ENCODE results near the gene ARHGAP33. TPM values are rescaled to one million over a fixed set of nuclear protein-coding genes. Genes with fewer than 3 reads are reported as not detected.

The ARHGAP33 gene
- total RNA-seq, 1 donor from 2014 or later, result 1.2 TPM

DNA sequence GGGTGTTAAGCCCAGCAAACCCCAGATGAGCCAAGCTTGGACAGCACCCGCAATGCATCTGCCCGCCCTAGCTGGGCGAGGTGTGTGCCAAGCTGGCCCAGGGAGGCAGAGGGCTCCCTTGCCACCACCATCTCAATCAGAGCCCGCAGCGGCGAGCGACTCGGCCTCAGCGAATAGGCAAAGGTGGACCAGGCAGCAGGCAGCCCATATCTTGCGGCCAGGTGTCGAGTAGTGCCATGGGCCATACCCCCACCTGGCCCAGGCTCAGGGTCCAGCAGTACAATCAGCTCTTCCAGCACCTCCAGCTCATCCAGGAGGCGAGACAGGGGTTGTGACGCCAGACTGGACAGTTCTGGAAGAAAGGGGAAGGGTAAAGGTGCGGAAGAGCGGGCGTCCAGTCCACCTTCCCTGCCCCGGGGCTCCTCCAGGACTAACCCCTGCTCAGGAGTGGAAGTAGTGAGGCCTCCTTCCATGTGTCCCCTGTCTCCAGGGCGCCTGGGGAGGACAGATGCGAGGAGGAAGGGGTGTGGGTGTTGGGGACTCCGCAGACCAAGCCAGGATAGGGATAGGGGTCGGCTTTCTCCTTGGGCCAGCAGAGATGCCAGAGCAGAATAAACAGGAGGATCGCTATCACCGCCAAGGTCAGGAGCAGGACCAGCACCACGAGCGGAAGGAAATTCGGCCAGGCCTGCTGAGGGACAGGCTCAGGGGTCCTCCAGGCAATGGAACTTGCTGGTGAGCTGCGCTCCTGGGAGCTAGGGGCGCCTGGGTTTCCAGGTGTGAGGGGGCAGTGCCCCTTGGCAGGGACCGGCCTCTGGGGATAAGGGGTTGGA, 35.9 kb upstream of the ARHGAP33 start:
- no peak for DNase-seq (ENCODE audit: low read depth in 2 of 2)

DNA sequence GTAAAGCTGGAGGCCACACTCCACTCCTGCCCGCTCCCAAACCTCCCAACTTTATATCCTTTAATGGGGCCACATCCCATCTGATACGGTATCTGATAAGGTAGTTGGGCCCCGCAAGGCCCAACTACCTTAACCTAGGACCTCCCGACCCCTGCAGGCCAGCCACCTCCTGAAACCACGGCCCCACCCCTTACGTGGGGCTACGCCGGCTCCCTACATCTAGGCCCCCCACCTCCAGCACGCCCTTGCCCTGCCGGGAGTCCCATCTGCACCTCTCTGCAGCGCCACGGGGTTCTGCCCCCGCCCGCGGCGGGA, 35.3 kb upstream of the ARHGAP33 start:
- DNase-seq (ENCODE audit: low read depth in 2 of 2), result no peak

DNA sequence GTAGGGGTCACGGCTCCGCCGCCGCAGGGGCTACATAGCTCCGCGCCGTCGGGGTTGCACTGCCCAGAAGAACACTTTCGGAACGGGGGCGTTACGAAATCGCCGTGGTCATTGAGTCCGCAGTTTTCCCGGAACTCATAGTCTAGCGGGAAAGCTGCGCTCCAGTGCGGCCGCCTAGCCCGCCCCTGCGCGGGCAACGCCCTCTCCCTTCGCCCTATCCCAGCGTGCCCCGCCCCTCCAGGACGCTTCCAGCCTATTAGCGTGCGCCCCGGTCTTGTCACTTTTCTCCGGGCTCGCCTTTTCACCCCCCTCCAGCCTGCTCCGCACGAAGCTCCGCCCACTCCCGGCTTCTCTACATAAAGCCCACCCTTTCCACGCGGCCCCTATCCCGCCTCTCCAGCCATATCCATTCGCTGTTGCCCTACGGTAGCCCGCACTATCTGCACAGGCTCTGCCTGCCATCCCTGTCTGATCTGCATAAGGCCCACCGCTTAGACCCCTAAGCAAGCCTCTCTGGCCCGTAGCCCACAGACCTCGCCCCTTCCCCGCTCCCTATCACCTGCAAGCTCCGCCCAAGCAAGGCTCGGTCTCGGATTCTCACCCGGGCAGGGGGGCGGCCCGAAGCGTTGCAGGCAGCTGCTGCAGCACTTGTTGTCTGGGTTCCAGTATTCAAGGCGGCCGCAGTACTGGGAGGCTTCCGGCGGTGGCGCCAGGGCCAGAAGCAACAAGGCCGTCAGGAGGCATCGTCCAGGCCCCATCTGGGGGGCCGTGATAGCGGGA, 34.8 kb upstream of the ARHGAP33 start:
- DNase-seq (ENCODE audit: low read depth in 2 of 2), result peak; percentile 95 to 97

DNA sequence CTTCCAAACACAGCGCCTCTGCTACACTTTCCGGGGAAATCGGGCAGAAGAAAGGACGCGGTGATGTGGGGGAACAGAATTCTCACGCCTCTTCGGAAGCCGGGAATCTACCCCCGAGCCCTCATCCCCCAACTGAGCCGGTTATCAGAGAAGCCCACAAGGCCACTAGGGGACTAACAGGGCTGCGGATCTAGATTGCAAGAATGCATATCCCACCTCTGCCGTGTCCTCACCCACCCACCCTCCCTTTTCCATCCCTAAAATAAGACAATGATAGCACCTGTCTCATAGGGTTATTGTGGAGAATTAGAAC, 34.2 kb upstream of the ARHGAP33 start:
- no peak for DNase-seq (ENCODE audit: low read depth in 2 of 2)

DNA sequence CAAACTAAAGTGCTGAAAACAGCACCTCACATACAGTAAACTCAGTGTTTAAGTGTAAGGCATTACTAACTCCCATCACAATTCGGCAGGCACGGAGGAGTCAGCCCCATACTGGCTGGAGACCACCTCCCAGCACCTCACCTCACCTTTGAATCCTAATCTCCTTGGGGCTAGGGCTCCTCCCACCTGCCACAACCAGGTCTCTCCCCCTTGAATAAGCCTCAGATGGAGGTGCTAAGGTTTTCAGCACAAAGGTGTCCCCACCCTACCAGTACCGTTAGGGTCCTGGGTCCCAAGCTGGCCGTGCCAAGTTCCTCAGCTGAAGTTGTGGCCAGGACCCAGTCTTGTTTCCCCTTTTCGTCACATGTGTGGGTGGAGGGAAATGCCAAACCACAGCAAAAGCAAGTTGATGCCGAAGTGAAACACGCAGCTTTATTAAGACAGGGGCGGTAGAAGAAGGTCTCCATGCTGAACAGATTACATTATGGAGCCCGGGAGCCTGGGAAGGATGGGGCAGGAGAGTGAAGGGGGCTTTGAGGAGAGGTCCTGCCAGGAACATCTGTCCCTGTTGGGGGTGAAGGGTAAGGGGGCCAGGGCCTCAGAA, 33.1 kb upstream of the ARHGAP33 start, which contains the start of gene IGFLR1:
Gene IGFLR1 (minus strand): TSS at position 332 of the 604 bp plus-strand sequence. CDS start 1,272 bp downstream, outside the sequence.
- DNase-seq (ENCODE audit: low read depth in 2 of 2), result no peak

DNA sequence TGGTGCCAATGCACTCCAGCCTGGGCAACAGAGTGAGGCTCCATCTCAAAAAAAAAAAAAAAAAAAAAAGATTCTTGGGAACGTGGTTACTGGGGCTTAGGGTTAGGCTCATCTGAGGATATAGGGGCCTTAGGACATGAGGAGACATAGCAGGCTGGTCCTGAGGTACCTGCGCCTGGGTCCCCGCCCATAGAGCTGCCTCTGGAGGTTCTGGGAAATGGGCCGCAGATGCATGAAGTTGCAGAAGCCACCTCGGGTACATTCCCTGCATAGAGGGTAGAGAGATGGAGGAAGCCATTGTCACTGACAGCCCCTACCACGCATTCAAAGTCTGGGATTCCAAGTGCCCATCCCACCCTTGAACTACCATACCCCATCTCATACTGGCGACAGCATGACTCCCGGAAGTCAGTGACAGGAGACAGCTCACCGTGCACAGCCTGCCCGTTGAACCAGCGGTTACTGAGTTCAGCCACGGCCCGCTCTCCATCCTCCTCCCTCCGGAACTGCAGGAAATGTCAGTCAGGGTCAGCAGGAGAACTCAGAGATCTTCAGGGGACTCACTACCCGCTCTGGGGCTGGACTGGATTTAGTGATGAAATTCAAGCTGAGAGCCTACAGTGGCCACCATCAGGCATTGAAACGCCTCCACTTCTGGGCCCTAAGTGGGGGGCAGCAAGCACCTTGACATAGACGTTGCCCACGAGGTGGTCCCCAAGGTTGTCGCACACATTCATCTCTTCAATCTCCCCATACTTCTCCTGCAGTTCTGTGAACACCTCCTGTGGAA, 31.5 kb upstream of the ARHGAP33 start:
- DNase-seq (ENCODE audit: low read depth in 2 of 2), result no peak

DNA sequence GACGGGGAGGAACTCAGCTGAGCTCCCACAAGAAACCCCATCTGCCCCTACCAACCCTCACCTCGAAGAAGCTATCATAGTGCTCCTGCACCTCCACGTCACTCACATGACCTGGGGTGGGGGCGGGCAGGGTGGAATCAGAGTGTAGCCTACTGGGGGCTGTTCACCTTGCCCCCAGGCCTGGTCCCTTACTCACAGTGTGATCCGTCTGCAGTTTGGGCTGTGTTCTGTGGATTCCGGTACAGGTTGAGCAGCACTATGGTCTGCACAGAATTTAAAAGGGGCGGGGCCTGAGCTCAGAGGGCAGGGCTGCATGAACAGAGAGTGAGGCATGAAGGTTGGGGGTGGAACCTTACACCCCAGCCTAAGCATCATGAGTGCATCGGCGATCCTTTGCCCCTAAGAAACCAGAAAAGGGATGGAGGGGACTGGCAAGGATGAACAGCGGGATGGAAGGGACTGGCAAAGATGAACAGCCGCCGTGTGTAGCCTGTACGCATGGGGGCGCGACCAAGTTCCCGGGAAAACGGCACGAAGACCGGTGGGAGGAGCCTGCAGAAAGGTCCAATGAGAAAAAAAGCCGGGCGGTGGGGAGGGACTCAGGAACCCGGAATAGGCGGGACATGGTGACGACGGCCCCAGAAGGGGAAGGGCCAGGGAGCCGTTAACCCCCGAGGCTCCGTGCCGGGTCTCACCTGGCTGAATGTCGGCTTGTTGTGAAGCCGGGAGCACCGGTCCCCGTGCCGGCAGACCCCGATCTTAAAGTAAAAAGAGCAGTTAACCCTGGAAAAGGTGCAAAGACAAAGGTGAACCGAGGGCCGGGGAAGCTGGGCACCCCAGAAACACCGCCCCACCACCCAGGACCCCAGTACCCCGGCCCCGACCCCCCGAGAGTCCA, 30.7 kb upstream of the ARHGAP33 start:
- DNase-seq (ENCODE audit: low read depth in 2 of 2), result peak; percentile 97 to 98

DNA sequence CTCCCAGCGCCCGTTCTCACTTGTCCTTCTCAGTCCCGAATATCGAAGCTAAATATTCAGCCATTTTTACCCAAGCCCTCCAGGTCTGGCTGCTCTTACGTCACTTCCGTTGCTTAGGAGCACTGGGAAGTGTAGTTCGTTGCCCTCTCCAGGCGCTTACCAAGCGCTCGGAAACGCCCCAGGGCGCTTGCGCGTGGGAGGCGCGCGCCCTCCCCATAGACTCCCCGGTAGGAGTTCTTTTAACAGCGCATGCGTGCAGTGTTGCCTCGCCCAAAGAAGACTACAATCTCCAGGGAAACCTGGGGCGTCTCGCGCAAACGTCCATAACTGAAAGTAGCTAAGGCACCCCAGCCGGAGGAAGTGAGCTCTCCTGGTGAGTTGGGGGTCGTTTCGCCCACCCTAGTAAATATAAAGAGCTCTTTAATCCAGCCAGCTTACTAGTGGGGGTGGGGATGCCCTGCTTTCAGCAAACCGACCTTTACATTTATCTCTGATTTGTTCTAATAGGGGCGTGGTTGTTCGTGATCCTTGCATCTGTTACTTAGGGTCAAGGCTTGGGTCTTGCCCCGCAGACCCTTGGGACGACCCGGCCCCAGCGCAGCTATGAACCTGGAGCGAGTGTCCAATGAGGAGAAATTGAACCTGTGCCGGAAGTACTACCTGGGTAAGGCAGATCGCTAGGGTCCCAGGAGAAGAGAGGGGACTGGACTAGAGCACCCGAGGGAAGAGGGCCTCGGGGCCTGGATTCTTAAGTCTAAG, 29.9 kb upstream of the ARHGAP33 start, which contains the start of the genes PSENEN and U2AF1L4:
Gene PSENEN (plus strand): TSS at position 324 of the 759 bp plus-strand sequence. CDS start 280 bp downstream, at position 604.
Gene U2AF1L4 (minus strand): TSS at position 91 of the 759 bp plus-strand sequence. CDS start 27 bp downstream, at position 64.
- DNase-seq (ENCODE audit: low read depth in 2 of 2), result peak; percentile 100

DNA sequence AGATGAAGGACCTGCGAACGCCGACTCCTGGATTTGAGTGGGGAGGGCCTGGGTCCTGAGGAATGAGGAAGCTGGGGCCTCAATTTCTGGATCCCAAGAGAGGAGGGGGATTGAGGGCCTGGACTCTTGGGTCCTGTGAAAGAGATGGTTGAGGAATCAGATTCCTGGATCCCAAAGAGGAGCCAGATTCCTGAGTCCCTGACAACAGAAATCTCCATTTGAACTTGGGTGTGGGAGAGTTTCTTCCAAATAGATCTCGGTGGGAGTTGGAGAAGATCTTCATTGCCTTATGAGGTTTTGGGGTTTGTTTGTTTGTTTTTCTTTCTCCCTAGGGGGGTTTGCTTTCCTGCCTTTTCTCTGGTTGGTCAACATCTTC, 29.3 kb upstream of the ARHGAP33 start:
- no peak for DNase-seq (ENCODE audit: low read depth in 2 of 2)

DNA sequence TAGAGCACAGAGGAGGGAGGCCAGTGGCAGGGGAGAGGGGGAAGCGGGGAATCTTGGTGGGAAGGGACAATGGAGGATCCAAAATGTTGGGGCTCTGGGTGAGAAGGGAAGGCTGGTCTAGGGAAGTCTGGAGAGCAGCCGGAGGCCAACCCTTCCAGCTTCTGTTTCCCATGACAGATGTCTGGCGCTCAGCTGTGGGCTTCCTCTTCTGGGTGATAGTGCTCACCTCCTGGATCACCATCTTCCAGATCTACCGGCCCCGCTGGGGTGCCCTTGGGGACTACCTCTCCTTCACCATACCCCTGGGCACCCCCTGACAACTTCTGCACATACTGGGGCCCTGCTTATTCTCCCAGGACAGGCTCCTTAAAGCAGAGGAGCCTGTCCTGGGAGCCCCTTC, 28.8 kb upstream of the ARHGAP33 start:
- no peak for DNase-seq (ENCODE audit: low read depth in 2 of 2)

DNA sequence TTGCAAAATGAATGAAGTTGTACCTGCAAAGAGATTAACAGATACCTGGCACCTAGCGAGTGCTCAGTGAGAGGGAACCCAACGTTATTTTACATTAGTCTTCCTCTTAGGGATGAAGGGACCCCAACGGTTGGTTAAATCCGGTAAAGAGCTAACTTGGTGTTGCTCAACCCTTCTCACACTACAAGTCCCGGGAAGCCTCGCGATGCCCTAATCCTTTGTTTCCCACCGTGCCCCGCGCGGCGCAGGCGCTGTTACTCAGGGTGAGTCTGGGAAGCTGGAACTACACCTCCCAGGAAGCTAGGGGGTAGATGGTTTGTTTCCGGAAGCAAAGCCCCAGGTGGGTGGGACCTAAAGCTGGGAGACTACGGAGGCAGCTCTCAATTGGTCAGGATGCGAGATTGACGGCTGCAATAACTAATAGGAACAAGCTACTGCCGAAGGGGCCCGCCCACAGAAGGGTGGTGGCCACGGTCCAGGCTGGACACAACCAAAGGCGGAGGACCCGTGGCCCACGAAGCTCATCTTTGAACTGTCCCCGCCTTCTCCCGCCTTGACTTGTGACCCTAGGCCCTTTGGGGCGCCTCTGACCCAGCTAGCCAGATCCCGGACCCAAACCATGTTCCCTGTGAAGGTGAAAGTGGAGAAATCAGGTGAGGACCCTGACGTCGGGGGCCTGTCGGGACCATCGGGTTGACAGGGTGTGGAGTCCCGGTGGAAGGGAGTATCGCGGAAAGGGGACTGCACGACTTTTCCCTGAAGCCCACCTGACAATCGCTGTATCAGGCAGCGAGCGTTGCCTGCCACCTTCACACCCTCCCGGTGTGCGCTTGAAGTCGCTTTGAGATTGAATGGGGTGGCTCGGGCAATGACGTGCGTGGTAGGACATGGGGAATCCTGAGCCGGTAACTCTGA, 27.0 kb upstream of the ARHGAP33 start, which contains the start of gene LIN37:
Gene LIN37 (plus strand): TSS at position 471 of the 915 bp plus-strand sequence. CDS start 149 bp downstream, at position 620.
- DNase-seq (ENCODE audit: low read depth in 2 of 2), result peak; percentile 99 to 100

DNA sequence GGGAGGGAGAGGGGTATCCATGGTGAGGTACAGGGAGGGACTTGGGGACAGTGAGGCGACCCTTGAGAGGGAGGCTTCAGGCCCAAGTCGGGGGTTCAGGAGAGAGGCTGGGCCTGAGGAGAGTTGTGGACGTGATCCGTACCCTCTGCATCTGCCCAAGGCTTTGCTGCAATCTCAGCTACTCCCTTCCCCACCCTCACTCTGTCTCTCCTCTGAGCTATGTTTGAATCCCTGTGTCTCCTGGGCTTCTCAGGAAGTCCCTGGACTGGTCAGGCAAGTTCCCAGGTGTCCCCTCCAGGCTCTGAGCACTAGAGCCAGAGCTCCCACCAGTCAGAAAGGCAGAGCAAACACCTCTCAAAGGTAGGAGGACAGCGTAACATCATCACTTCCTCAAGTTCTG, 25.2 kb upstream of the ARHGAP33 start:
- no peak for DNase-seq (ENCODE audit: low read depth in 2 of 2)

DNA sequence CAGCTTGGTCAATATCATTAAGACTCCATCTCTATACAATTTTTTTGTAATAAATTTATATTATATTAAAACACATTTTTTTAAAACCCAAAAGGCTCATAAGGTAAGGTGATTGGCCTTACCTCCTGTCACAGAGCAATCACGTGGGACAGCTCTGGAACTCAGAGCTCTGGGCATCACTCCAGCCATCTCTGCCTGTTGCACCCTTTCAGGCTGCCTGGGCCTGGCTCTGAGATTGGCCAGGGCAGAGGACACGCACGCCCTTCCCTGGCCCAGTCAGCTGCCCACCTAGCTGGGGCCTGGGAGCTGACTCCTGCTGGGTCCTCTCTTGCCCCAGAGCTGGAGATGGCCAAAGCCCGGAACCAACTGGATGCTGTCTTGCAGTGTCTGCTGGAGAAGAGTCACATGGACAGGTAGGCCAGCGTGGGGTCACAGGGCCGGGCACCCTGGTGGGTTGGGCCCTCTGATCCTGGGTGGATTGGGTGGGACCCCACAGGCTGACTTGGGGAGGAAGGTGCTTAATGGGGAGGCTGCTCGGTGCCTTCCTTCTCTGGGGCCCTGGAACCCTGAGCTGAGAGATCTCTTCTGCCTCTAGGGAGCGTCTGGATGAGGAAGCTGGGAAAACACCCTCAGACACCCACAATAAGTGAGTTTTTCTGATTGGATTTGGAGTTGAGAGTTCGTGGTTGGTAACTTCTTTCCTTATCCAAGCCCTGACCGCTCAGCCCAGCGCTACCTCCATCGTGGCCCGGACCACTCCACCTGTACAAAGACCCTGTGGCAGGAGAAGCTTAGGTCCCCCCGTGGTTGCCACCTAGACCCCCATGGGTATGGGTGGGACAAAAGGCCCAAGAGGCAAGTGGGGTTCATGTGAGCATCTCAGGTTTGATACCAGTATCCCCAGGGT, 23.3 kb upstream of the ARHGAP33 start:
- DNase-seq (ENCODE audit: low read depth in 2 of 2), result no peak

DNA sequence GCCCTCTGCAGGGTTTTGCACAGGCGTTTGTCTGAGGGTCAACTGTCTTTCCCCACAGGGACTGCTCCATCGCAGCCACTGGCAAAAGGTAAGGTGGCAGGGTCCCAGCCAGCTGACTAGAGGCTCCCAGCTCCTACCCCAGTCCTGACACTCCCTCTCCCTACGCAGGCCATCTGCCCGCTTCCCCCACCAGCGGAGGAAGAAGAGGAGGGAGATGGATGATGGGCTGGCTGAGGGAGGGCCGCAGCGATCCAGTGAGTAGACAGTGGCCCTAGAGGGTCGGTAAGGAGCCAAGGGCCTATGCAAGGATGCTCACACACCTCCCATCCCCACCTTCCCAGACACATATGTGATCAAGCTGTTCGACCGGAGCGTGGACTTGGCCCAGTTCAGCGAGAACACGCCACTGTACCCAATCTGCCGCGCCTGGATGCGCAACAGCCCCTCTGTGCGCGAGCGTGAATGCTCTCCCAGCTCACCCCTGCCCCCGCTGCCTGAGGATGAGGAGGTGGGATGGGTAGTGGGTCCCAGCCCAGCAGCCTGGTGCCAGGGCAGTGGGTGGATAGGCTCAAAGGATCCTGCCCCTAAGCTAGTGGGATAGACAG, 22.5 kb upstream of the ARHGAP33 start:
- no peak for DNase-seq (ENCODE audit: low read depth in 2 of 2)

DNA sequence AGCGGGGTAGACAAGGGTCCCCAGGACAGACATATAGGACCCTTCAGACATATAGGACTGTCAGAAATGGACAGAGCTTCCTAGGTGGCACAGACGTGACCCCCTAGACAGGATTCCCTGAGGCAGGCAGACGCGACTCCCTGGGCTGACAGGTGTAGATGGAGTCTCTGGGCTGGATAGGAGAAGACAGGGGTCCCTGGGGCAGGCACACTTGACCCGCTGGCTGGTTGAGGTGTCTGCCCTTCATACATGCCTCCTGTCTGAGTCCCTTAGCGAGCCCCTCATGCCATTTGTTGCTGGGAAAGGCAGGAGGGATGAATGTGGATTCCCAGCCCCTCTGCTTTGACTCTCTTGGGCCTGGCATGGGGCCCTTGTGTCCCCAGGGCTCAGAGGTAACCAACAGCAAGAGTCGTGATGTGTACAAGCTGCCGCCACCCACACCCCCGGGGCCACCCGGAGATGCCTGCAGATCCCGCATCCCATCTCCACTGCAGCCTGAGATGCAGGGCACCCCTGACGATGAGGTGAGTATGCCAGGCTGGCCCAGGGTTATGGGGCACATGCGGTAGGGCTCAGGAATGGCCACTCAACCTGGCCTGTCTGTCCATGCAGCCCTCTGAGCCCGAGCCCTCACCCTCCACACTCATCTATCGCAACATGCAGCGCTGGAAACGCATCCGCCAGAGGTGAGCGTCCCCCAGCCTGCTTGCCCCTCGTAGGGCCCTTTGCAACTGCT, 21.6 kb upstream of the ARHGAP33 start:
- DNase-seq (ENCODE audit: low read depth in 2 of 2), result no peak
